ENCODE measurements around the gene BMPER.

The BMPER gene

GRCh38 chr7:34043461-34044305 lies 138.3 kb downstream of the BMPER start:
- 0 out of 2 replicates have a peak, but pooled peaks cover 2% of the 10 kb centered on the region for H3K4me1 ChIP-seq (ENCODE audit: control insufficient read depth, insufficient read depth, low read length)
- H3K36me3 ChIP-seq (ENCODE audit: control insufficient read depth in 2 of 2, insufficient read depth in 1 of 2, low read length in 2 of 2) = no peaks in the 10 kb centered on the region
- ChIA-PET CTCF (interaction anchor here (2.0 kb wide), 1 partner anchor 43 kb away, joined by 5 read pairs; no protein-coding TSS in a partner anchor), POLR2A (no interaction called here)
- H3K9me3 ChIP-seq (ENCODE audit: control insufficient read depth, insufficient read depth, low read depth, low read length) = no peaks in the 10 kb centered on the region
- no peak overlapping the region for H3K4me3 ChIP-seq (ENCODE audit: low read depth, low read length)
- no peak overlapping the region for H3K27ac ChIP-seq (ENCODE audit: extremely low read depth, low read depth, low read length)
- TF ChIP-seq KLF9 (tag by site-specific recombination; IDR thresholded peaks at IDR 0.05; ENCODE audit: low read depth) = no peak
- TF ChIP-seq GLIS2 (tag by site-specific recombination; IDR thresholded peaks at IDR 0.05) = no peak
- TF ChIP-seq, protein P1, sequence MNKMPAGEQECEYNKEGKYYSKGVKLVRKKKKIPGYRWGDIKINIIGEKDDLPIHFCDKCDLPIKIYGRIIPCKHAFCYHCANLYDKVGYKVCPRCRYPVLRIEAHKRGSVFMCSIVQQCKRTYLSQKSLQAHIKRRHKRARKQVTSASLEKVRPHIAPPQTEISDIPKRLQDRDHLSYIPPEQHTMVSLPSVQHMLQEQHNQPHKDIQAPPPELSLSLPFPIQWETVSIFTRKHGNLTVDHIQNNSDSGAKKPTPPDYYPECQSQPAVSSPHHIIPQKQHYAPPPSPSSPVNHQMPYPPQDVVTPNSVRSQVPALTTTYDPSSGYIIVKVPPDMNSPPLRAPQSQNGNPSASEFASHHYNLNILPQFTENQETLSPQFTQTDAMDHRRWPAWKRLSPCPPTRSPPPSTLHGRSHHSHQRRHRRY (tag by site-specific recombination; IDR thresholded peaks at IDR 0.05) = no peak
- no peak for TF ChIP-seq ZNF23 (tag by site-specific recombination; IDR thresholded peaks at IDR 0.05; ENCODE audit: borderline replicate concordance)
- no peak for TF ChIP-seq SP2 (tag by site-specific recombination; IDR thresholded peaks at IDR 0.05)
- TF ChIP-seq GLI4 (tag by site-specific recombination; IDR thresholded peaks at IDR 0.05) = no peak
- TF ChIP-seq ZNF558 (tag by site-specific recombination; IDR thresholded peaks at IDR 0.05) = no peak
- TF ChIP-seq, protein P2, sequence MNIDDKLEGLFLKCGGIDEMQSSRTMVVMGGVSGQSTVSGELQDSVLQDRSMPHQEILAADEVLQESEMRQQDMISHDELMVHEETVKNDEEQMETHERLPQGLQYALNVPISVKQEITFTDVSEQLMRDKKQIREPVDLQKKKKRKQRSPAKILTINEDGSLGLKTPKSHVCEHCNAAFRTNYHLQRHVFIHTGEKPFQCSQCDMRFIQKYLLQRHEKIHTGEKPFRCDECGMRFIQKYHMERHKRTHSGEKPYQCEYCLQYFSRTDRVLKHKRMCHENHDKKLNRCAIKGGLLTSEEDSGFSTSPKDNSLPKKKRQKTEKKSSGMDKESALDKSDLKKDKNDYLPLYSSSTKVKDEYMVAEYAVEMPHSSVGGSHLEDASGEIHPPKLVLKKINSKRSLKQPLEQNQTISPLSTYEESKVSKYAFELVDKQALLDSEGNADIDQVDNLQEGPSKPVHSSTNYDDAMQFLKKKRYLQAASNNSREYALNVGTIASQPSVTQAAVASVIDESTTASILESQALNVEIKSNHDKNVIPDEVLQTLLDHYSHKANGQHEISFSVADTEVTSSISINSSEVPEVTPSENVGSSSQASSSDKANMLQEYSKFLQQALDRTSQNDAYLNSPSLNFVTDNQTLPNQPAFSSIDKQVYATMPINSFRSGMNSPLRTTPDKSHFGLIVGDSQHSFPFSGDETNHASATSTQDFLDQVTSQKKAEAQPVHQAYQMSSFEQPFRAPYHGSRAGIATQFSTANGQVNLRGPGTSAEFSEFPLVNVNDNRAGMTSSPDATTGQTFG (tag by site-specific recombination; IDR thresholded peaks at IDR 0.05; ENCODE audit: borderline replicate concordance) = no peak
- no peak for TF ChIP-seq ZSCAN23 (tag by site-specific recombination; IDR thresholded peaks at IDR 0.05)
- TF ChIP-seq ZNF16 (tag by site-specific recombination; IDR thresholded peaks at IDR 0.05; ENCODE audit: low read depth) = no peak
- TF ChIP-seq KLF10 (tag by site-specific recombination; IDR thresholded peaks at IDR 0.05) = no peak
- no peak for TF ChIP-seq MYNN (tag by site-specific recombination; IDR thresholded peaks at IDR 0.05; ENCODE audit: borderline replicate concordance)
- TF ChIP-seq ZNF510 (tag by site-specific recombination; IDR thresholded peaks at IDR 0.05; ENCODE audit: insufficient replicate concordance) = no peak
- TF ChIP-seq ZNF473 (tag by site-specific recombination; IDR thresholded peaks at IDR 0.05) = no peak
- TF ChIP-seq ZBTB44 (tag by site-specific recombination; IDR thresholded peaks at IDR 0.05) = no peak
- TF ChIP-seq ZSCAN5A (tag by site-specific recombination; IDR thresholded peaks at IDR 0.05) = no peak
- no peak for TF ChIP-seq ZNF132 (tag by site-specific recombination; IDR thresholded peaks at IDR 0.05; ENCODE audit: borderline replicate concordance)

- Histone ChIP-seq H3K27ac (ENCODE audit: extremely low read depth, low read depth, low read length) (no peak overlapping the region), H3K36me3 (ENCODE audit: control insufficient read depth in 2 of 2, insufficient read depth in 1 of 2, low read length in 2 of 2) (no peaks in the 10 kb centered on the region), H3K4me1 (ENCODE audit: control insufficient read depth, insufficient read depth, low read length) (0 out of 2 replicates have a peak, but pooled peaks cover 2% of the 10 kb centered on the region), H3K9me3 (ENCODE audit: control insufficient read depth, insufficient read depth, low read depth, low read length) (no peaks in the 10 kb centered on the region), H3K4me3 (ENCODE audit: low read depth, low read length) (no peak overlapping the region)
- ChIA-PET CTCF (interaction anchor here (0.6 kb wide), 1 partner anchor 855 kb away, joined by 3 read pairs; no protein-coding TSS in a partner anchor), POLR2A (no interaction called here)
- TF ChIP-seq KLF9 (tag by site-specific recombination; IDR thresholded peaks at IDR 0.05; ENCODE audit: low read depth) = no peak
- no peak for TF ChIP-seq ZBTB7A (tag by site-specific recombination; IDR thresholded peaks at IDR 0.05; ENCODE audit: low read depth)
- TF ChIP-seq IKZF3 (tag by site-specific recombination; IDR thresholded peaks at IDR 0.05) = no peak
- no peak for TF ChIP-seq ZNF561 (tag by site-specific recombination; IDR thresholded peaks at IDR 0.05; ENCODE audit: borderline replicate concordance)
- TF ChIP-seq, protein P3, sequence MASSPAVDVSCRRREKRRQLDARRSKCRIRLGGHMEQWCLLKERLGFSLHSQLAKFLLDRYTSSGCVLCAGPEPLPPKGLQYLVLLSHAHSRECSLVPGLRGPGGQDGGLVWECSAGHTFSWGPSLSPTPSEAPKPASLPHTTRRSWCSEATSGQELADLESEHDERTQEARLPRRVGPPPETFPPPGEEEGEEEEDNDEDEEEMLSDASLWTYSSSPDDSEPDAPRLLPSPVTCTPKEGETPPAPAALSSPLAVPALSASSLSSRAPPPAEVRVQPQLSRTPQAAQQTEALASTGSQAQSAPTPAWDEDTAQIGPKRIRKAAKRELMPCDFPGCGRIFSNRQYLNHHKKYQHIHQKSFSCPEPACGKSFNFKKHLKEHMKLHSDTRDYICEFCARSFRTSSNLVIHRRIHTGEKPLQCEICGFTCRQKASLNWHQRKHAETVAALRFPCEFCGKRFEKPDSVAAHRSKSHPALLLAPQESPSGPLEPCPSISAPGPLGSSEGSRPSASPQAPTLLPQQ (tag by site-specific recombination; IDR thresholded peaks at IDR 0.05) = no peak
- no peak for TF ChIP-seq ZSCAN4 (tag by site-specific recombination; IDR thresholded peaks at IDR 0.05)
These were observed 138.9 kb downstream of the BMPER start for GRCh38 chr7:34044306-34044643.
